Endothelial cell of umbilical vein (primary cell): ENCODE data around the gene LRRC74B. TPM values are rescaled to one million over a fixed set of nuclear protein-coding genes. Genes with fewer than 3 reads are reported as not detected.

Experiments
- BruUV-seq: library from RNA; stranded (reverse); fragments of 400-500 nt; replicated peaks from 2 replicates; lab custom pipeline; 2021; lab: Mats Ljungman, UMichigan
- CTCF ChIA-PET: fragments of 300-600, 350-600 bp; sonication (Branson Sonifier 250); formaldehyde crosslinking; loops from one replicate; lab custom pipeline; 2021; ENCODE audit warnings: antibody characterized with exemption, inconsistent platforms; lab: Charles Lee
- POLR2A ChIA-PET: fragments of 300-600, 350-600 bp; sonication (Branson Sonifier 250); formaldehyde crosslinking; loops from one replicate; lab custom pipeline; 2021; ENCODE audit warnings: antibody characterized with exemption, inconsistent platforms; lab: Charles Lee
- DNase-seq: peaks from one replicate; pipeline ENCODE4 v3.0.0-alpha.2; 2011; ENCODE audit warnings: low read depth, low spot score
- FAIRE-seq: peaks from 2 replicates; lab custom pipeline; 2011; peaks lifted over from hg19 to GRCh38; lab: Jason Lieb, UNC
- H2AFZ ChIP-seq: 2 replicates; pipeline ENCODE4 v1.6.0; 2012; ENCODE audit warnings: low read depth, low read length, control low read depth, inconsistent platforms
- H3K27ac ChIP-seq: 2 replicates; pipeline ENCODE4 v1.5.1; 2011; ENCODE audit warnings: low read depth, mild to moderate bottlenecking, control low read depth, low read length, moderate library complexity; ENCODE audit not compliant: insufficient read depth
- H3K27me3 ChIP-seq, 2 experiments: 2 replicates each; pipeline versions ENCODE4 v1.6.0 to v1.6.1; 2011; ENCODE audit warnings: low read length in 2 of 2, mixed read lengths in 1 of 2; ENCODE audit not compliant: control insufficient read depth in 2 of 2, insufficient read depth in 2 of 2
- H3K36me3 ChIP-seq, 2 experiments: 2 replicates in 1 of 2; 3 replicates in 1 of 2; pipeline ENCODE4 v1.5.1; 2011; ENCODE audit warnings: low read length in 2 of 2, mild to moderate bottlenecking in 1 of 2, moderate library complexity in 1 of 2; ENCODE audit not compliant: control insufficient read depth in 2 of 2, insufficient read depth in 2 of 2; ENCODE audit errors: extremely low read depth in 1 of 2
- H3K4me1 ChIP-seq: 3 replicates; pipeline ENCODE4 v1.5.1; 2011; ENCODE audit warnings: mild to moderate bottlenecking, low read length; ENCODE audit not compliant: control insufficient read depth, insufficient read depth; ENCODE audit errors: extremely low read depth
- H3K4me2 ChIP-seq: 2 replicates; pipeline ENCODE4 v1.6.1; 2011; ENCODE audit warnings: low read length, control low read depth, mixed read lengths; ENCODE audit not compliant: insufficient read depth
- H3K4me3 ChIP-seq, 3 experiments: fragments of 200-600 bp in 1 of 3; sonication (generic), shearing (Covaris generic) in 1 of 3; replicated peaks in 1 of 3; 2 replicates each; pipeline ENCODE4 v1.5.1; 2011 to 2016; ENCODE audit warnings: control low read depth in 3 of 3, low read length in 3 of 3, mild to moderate bottlenecking in 2 of 3, inconsistent platforms in 1 of 3, low read depth in 1 of 3, moderate library complexity in 1 of 3; ENCODE audit not compliant: insufficient read depth in 1 of 3
- H3K79me2 ChIP-seq: 2 replicates; pipeline ENCODE4 v1.6.0; 2012; ENCODE audit warnings: low read length, inconsistent platforms; ENCODE audit not compliant: control insufficient read depth, insufficient read depth
- H3K9ac ChIP-seq: replicated peaks from 2 replicates; pipeline ENCODE3; 2011; ENCODE audit warnings: low read length, control low read depth; ENCODE audit not compliant: insufficient read depth; ENCODE audit errors: extremely low read depth
- H3K9me1 ChIP-seq: replicated peaks from 3 replicates; pipeline ENCODE4 v1.6.0; 2011; ENCODE audit warnings: mild to moderate bottlenecking, low read length; ENCODE audit not compliant: control insufficient read depth, insufficient read depth; ENCODE audit errors: extremely low read depth
- H3K9me3 ChIP-seq: replicated peaks from 2 replicates; pipeline ENCODE4 v1.5.1; 2012; ENCODE audit warnings: low read length, inconsistent platforms; ENCODE audit not compliant: control insufficient read depth, insufficient read depth
- H4K20me1 ChIP-seq: replicated peaks from 2 replicates; pipeline ENCODE3; 2011; ENCODE audit warnings: mild to moderate bottlenecking, low read length; ENCODE audit not compliant: control insufficient read depth, insufficient read depth; ENCODE audit errors: extremely low read depth
- EZH2 ChIP-seq: IDR thresholded peaks from 2 replicates; pipeline ENCODE4 v1.6.1; 2012; ENCODE audit warnings: borderline replicate concordance, low read depth, mild to moderate bottlenecking, moderate library complexity, low read length, inconsistent platforms; ENCODE audit not compliant: severe bottlenecking
- FOS ChIP-seq: IDR thresholded peaks from 2 replicates; pipeline ENCODE4 v1.6.1; 2011; ENCODE audit warnings: mild to moderate bottlenecking, low read length, moderate library complexity, borderline replicate concordance; ENCODE audit not compliant: insufficient read depth
- GATA2 ChIP-seq: IDR thresholded peaks from 2 replicates; pipeline ENCODE4 v1.7.0; 2011; ENCODE audit warnings: low read depth, mild to moderate bottlenecking, moderate library complexity, mixed read lengths, low read length; ENCODE audit not compliant: insufficient read length, insufficient read depth
- JUN ChIP-seq: IDR thresholded peaks from 2 replicates; pipeline ENCODE4 v1.6.1; 2011; ENCODE audit warnings: borderline replicate concordance, low read depth; ENCODE audit not compliant: insufficient read length, insufficient read depth
- MYC ChIP-seq: IDR thresholded peaks from one replicate; pipeline ENCODE4 v1.6.1; 2011; ENCODE audit warnings: mild to moderate bottlenecking, low read depth, low read length
- POLR2A ChIP-seq: IDR thresholded peaks from 2 replicates; pipeline ENCODE4 v1.6.1; 2012; ENCODE audit warnings: low read depth, mild to moderate bottlenecking, control low read depth, low read length
- POLR2AphosphoS5 ChIP-seq: IDR thresholded peaks from 2 replicates; pipeline ENCODE4 v1.6.1; 2012; ENCODE audit warnings: low read depth, mild to moderate bottlenecking, control low read depth, low read length, moderate library complexity; ENCODE audit not compliant: insufficient read depth
- dilution Hi-C: fragments of 300-500 bp; cut with MboI; formaldehyde crosslinking; loops from one replicate; pipeline ENCODE4 v1.15.0; 2019; ENCODE audit warnings: low sequenced_read_pairs; ENCODE audit not compliant: extremely low pct_ligation_motif_present
- intact Hi-C: fragments of 100-400 bp; cut with micrococcal nuclease; formaldehyde crosslinking; loops from one replicate; pipeline ENCODE4 v1.10.0; 2022
- polyA plus RNA-seq, 4 experiments: library from polyadenylated mRNA; depleted of rRNA in 3 of 4; stranded (reverse) in 3 of 4; unstranded in 1 of 4; fragments of >200 nt; gene quantifications; 2 replicates each; pipeline versions ENCODE4 v1.2.1 to v1.2.3, GENCODE V29; 2011 to 2012; ENCODE audit warnings: missing spikeins in 1 of 4
- total RNA-seq: library from RNA; stranded (reverse); gene quantifications from 2 replicates; pipeline ENCODE4 v1.2.3, GENCODE V29; 2021
- TF ChIP-seq, protein P1 (sequence below), 2 donors: IDR thresholded peaks; 1 replicate in 1 of 2; 2 replicates in 1 of 2; pipeline ENCODE4 v1.5.1; 2011; ENCODE audit warnings: low read length in 2 of 2, mild to moderate bottlenecking in 2 of 2, moderate library complexity in 2 of 2, control low read depth in 1 of 2, inconsistent platforms in 1 of 2, low read depth in 1 of 2; ENCODE audit not compliant: insufficient read depth in 1 of 2; ENCODE audit errors: extremely low read depth in 1 of 2
- TF ChIP-seq, protein P2 (sequence below): IDR thresholded peaks from 2 replicates; pipeline ENCODE4 v1.6.1; 2011; ENCODE audit not compliant: insufficient read depth, insufficient read length

LRRC74B gene
- total and polyA plus RNA-seq, 2 donors (not counting 3 experiments of a cell fraction or from before 2014, with no cell fraction given) = not detected

DNA sequence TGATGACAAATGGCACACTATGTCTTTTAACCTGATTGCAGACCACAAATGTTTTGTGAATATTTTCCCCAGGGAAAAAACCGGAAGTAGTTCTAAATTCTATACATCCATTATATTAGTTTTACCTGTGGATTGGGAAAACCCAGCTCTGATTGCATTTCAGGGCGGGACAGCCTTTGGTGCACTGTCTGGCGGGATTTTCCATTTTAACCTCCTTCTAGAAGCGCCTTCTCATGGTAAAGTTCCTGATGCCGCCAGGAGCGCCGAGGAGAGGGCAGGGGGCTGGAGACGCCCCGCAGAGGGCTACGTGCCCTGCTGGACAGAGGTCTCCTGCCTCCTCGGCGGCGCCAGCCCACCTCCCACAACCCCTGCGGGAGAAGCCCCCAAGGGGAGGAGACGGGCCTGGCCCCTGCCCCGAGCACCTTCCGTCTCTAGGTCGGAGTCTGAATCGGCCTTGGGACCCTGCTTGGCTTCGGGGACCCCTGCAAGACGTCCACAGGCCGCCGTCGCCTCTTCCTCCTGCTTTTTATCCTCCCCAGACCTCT is 32.0 kb upstream of the LRRC74B start:
- TF ChIP-seq GATA2 = no peak
- no peak for TF ChIP-seq POLR2AphosphoS5
- no peak for TF ChIP-seq EZH2
- TF ChIP-seq, protein P1, sequence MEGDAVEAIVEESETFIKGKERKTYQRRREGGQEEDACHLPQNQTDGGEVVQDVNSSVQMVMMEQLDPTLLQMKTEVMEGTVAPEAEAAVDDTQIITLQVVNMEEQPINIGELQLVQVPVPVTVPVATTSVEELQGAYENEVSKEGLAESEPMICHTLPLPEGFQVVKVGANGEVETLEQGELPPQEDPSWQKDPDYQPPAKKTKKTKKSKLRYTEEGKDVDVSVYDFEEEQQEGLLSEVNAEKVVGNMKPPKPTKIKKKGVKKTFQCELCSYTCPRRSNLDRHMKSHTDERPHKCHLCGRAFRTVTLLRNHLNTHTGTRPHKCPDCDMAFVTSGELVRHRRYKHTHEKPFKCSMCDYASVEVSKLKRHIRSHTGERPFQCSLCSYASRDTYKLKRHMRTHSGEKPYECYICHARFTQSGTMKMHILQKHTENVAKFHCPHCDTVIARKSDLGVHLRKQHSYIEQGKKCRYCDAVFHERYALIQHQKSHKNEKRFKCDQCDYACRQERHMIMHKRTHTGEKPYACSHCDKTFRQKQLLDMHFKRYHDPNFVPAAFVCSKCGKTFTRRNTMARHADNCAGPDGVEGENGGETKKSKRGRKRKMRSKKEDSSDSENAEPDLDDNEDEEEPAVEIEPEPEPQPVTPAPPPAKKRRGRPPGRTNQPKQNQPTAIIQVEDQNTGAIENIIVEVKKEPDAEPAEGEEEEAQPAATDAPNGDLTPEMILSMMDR (IDR thresholded peaks at IDR 0.05; ENCODE audit: extremely low read depth in 1 of 2, insufficient read depth in 1 of 2, low read depth in 1 of 2, low read length in 2 of 2) = no peak
- TF ChIP-seq, protein P2, sequence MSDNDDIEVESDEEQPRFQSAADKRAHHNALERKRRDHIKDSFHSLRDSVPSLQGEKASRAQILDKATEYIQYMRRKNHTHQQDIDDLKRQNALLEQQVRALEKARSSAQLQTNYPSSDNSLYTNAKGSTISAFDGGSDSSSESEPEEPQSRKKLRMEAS = no peak
- no peak for TF ChIP-seq MYC
- TF ChIP-seq FOS = no peak
- no peak for TF ChIP-seq POLR2A
- no peak for TF ChIP-seq JUN
- Histone ChIP-seq H3K36me3 (no peaks in the 10 kb centered on the region), H2AFZ (peak overlapping the region; percentile 85), H3K9me3 (no peaks in the 10 kb centered on the region), H3K27me3 (no peaks in the 10 kb centered on the region), H3K9ac (peak overlapping the region; percentile 69), H3K4me1 (peaks cover 13% of the 10 kb centered on the region), H3K27ac (peak overlapping the region; percentile 66), H4K20me1 (no peaks in the 10 kb centered on the region), H3K9me1 (no peaks in the 10 kb centered on the region), H3K79me2 (no peaks in the 10 kb centered on the region), H3K4me3 (peak overlapping the region; percentile 12 to 47 (median 43)), H3K4me2 (peak overlapping the region; percentile 73)
- POLR2A ChIA-PET = no interaction called here
- intact Hi-C loops = loop anchor here (1.0 to 2.0 kb wide), 3 partner anchors 11 to 31 kb away; partner anchors contain the start of genes LRRC74B, LZTR1 and THAP7
- no TSS peak for BruUV-seq
- no peak for FAIRE-seq
- dilution Hi-C loops = no loop called here
- CTCF ChIA-PET = interaction anchor here (1.4 to 1.8 kb wide), 2 partner anchors 11 to 128 kb away, joined by 5 to 6 read pairs; partner anchors contain the start of gene THAP7
- DNase-seq = no peak
